ENCODE data around the gene KIF2C. TPM values are rescaled to one million over a fixed set of nuclear protein-coding genes. Genes with fewer than 3 reads are reported as not detected.
"Not testable (repeated sequence)": the region's sequence is repeated elsewhere in the genome, so short reads cannot be mapped to it uniquely, and the experiment has no call there.

KIF2C gene
- total RNA-seq, 1 donor from 2014 or later: 12.9 TPM

GRCh38 chr1:44760876-44761275 lies 21.2 kb downstream of the KIF2C start:
- Mint-ChIP-seq H3K36me3 (ENCODE audit: low read depth, unreplicated experiment) (peaks cover 10% of the 10 kb centered on the region), H3K27ac (ENCODE audit: unreplicated experiment) (peak overlapping the region; percentile 52), H3K4me1 (ENCODE audit: unreplicated experiment) (peaks cover 12% of the 10 kb centered on the region), H3K4me3 (ENCODE audit: unreplicated experiment) (no peak overlapping the region), H3K9me3 (ENCODE audit: unreplicated experiment) (no peaks in the 10 kb centered on the region), H3K27me3 (ENCODE audit: unreplicated experiment) (peaks cover 1% of the 10 kb centered on the region)
- no peak for DNase-seq (ENCODE audit: low spot score)
- TF ChIP-seq CTCF (IDR thresholded peaks at IDR 0.05; ENCODE audit: unreplicated experiment): no peak

- H3K4me1 Mint-ChIP-seq (ENCODE audit: unreplicated experiment); H3K27me3 Mint-ChIP-seq (ENCODE audit: unreplicated experiment); H3K36me3 Mint-ChIP-seq (ENCODE audit: low read depth, unreplicated experiment); DNase-seq (ENCODE audit: low spot score); H3K27ac Mint-ChIP-seq (ENCODE audit: unreplicated experiment); H3K4me3 Mint-ChIP-seq (ENCODE audit: unreplicated experiment); H3K9me3 Mint-ChIP-seq (ENCODE audit: unreplicated experiment): not testable (repeated sequence)
Measured at GRCh38 chr1:44766421-44766820, 26.8 kb downstream of the KIF2C start.

GRCh38 chr1:44775078-44775929 lies 35.7 kb downstream of the KIF2C start, which contains the start of gene RPS8:
Gene RPS8, plus strand, starts transcription at chr1:44775540. Its CDS starts 57 bp downstream, at chr1:44775597.
- H3K4me1 Mint-ChIP-seq (ENCODE audit: unreplicated experiment): peaks cover 22% of the 10 kb centered on the region
- DNase-seq (ENCODE audit: low spot score): peak; percentile 84
- H3K9me3 Mint-ChIP-seq (ENCODE audit: unreplicated experiment): no peaks in the 10 kb centered on the region
- TF ChIP-seq CTCF (IDR thresholded peaks at IDR 0.05; ENCODE audit: unreplicated experiment): no peak
- H3K27me3 Mint-ChIP-seq (ENCODE audit: unreplicated experiment): peaks cover 10% of the 10 kb centered on the region
- H3K27ac Mint-ChIP-seq (ENCODE audit: unreplicated experiment): peak within 1 kb of the TSS; percentile 97
- peak within 1 kb of the TSS; percentile 97 for H3K4me3 Mint-ChIP-seq (ENCODE audit: unreplicated experiment)
- peaks cover 25% of the 10 kb centered on the region for H3K36me3 Mint-ChIP-seq (ENCODE audit: low read depth, unreplicated experiment)

GRCh38 chr1:44775930-44776729 lies 36.5 kb downstream of the KIF2C start:
- peak overlapping the region; percentile 97 for H3K4me3 Mint-ChIP-seq (ENCODE audit: unreplicated experiment)
- H3K36me3 Mint-ChIP-seq (ENCODE audit: low read depth, unreplicated experiment): peaks cover 27% of the 10 kb centered on the region
- TF ChIP-seq CTCF (IDR thresholded peaks at IDR 0.05; ENCODE audit: unreplicated experiment): no peak
- H3K9me3 Mint-ChIP-seq (ENCODE audit: unreplicated experiment): no peaks in the 10 kb centered on the region
- H3K27ac Mint-ChIP-seq (ENCODE audit: unreplicated experiment): peak overlapping the region; percentile 70
- no peak for DNase-seq (ENCODE audit: low spot score)
- H3K4me1 Mint-ChIP-seq (ENCODE audit: unreplicated experiment): peaks cover 22% of the 10 kb centered on the region
- peaks cover 10% of the 10 kb centered on the region for H3K27me3 Mint-ChIP-seq (ENCODE audit: unreplicated experiment)

GRCh38 chr1:44776730-44777068 lies 37.1 kb downstream of the KIF2C start:
- peak overlapping the region; percentile 97 for H3K4me3 Mint-ChIP-seq (ENCODE audit: unreplicated experiment)
- H3K9me3 Mint-ChIP-seq (ENCODE audit: unreplicated experiment): no peaks in the 10 kb centered on the region
- TF ChIP-seq CTCF (IDR thresholded peaks at IDR 0.05; ENCODE audit: unreplicated experiment): no peak
- H3K27me3 Mint-ChIP-seq (ENCODE audit: unreplicated experiment): peaks cover 12% of the 10 kb centered on the region
- DNase-seq (ENCODE audit: low spot score): no peak
- H3K4me1 Mint-ChIP-seq (ENCODE audit: unreplicated experiment): peaks cover 22% of the 10 kb centered on the region
- peaks cover 32% of the 10 kb centered on the region for H3K36me3 Mint-ChIP-seq (ENCODE audit: low read depth, unreplicated experiment)
- H3K27ac Mint-ChIP-seq (ENCODE audit: unreplicated experiment): peak overlapping the region; percentile 70

Data from endothelial cell (in vitro differentiated cells).